ENCODE results near the gene GPR158. TPM values are rescaled to one million over a fixed set of nuclear protein-coding genes. Genes with fewer than 3 reads are reported as not detected.

GPR158 gene
- total RNA-seq, 1 experiment from 2014 or later: 2.9 TPM

- Histone ChIP-seq H3K36me3 (ENCODE audit: control insufficient read depth in 1 of 2, insufficient read depth in 2 of 2, low read length in 2 of 2) (no peaks in the 10 kb centered on the region), H3K4me1 (ENCODE audit: control insufficient read depth in 1 of 2, insufficient read depth in 2 of 2, low read length in 2 of 2) (no peaks in the 10 kb centered on the region), H3K4me3 (replicated peaks in 1 of 2; ENCODE audit: low read depth in 1 of 2, low read length in 2 of 2) (no peak overlapping the region), H3K79me2 (ENCODE audit: insufficient read depth, low read length) (no peaks in the 10 kb centered on the region), H3K27me3 (ENCODE audit: insufficient read depth, low read length) (no peaks in the 10 kb centered on the region), H3K9ac (ENCODE audit: low read length) (no peak overlapping the region), H3K27ac (ENCODE audit: low read depth, low read length) (no peak overlapping the region), H3K9me3 (ENCODE audit: control insufficient read depth in 1 of 2, insufficient read depth in 1 of 2, low read depth in 1 of 2, low read length in 2 of 2) (no peaks in the 10 kb centered on the region), H3K9me2 (ENCODE audit: insufficient read depth) (no peaks in the 10 kb centered on the region), H2AFZ (ENCODE audit: low read depth, low read length, poor library complexity, severe bottlenecking) (no peak overlapping the region), H4K20me1 (ENCODE audit: insufficient read depth) (no peaks in the 10 kb centered on the region), H3K4me2 (ENCODE audit: low read length) (no peak overlapping the region)
- ChIA-PET CTCF (no interaction called here), RAD21 (ENCODE audit: low non-redundant PET in 1 of 2, low total read pairs in 2 of 2, uncharacterized antibody in 2 of 2, unreplicated experiment in 2 of 2) (no interaction called here), POLR2A (no interaction called here)
- TF ChIP-seq SP1 (IDR thresholded peaks at IDR 0.05; ENCODE audit: low read depth): no peak
- DNase-seq (ENCODE audit: low read depth, low spot score): no peak
- BruUV-seq (replicated peaks): no TSS peak
- intact Hi-C loops (cut with micrococcal nuclease): no loop called here
- ATAC-seq: no peak
Measured at GRCh38 chr10:25573316-25573715, 398.5 kb downstream of the GPR158 start.

DNA sequence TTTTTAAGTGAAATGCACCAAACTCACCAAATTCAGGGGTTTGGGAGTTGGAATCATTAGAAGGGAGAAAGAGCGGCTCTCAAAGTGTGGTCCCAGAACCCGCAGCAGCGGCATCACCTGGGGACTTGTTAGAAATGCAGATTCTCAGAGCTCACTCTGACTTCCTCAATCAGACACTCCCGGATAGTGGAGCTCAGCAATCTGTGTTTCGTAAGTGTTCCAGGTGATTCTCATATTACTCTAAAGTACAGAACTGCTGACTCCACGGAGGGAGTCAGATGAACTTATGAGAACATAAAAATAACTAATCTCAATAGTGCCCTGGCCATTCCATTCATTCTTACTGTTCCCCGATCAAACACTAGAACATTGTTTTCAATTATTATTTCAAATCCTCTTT lies 400.5 kb downstream of the GPR158 start:
- Histone ChIP-seq H3K79me2 (ENCODE audit: insufficient read depth, low read length) (no peaks in the 10 kb centered on the region), H3K27me3 (ENCODE audit: insufficient read depth, low read length) (no peaks in the 10 kb centered on the region), H3K36me3 (ENCODE audit: control insufficient read depth in 1 of 2, insufficient read depth in 2 of 2, low read length in 2 of 2) (no peaks in the 10 kb centered on the region), H3K4me2 (ENCODE audit: low read length) (no peak overlapping the region), H3K9me2 (ENCODE audit: insufficient read depth) (no peaks in the 10 kb centered on the region), H3K9me3 (ENCODE audit: control insufficient read depth in 1 of 2, insufficient read depth in 1 of 2, low read depth in 1 of 2, low read length in 2 of 2) (no peaks in the 10 kb centered on the region), H3K4me1 (ENCODE audit: control insufficient read depth in 1 of 2, insufficient read depth in 2 of 2, low read length in 2 of 2) (no peaks in the 10 kb centered on the region), H3K27ac (ENCODE audit: low read depth, low read length) (no peak overlapping the region), H4K20me1 (ENCODE audit: insufficient read depth) (no peaks in the 10 kb centered on the region), H2AFZ (ENCODE audit: low read depth, low read length, poor library complexity, severe bottlenecking) (no peak overlapping the region), H3K4me3 (replicated peaks in 1 of 2; ENCODE audit: low read depth in 1 of 2, low read length in 2 of 2) (no peak overlapping the region), H3K9ac (ENCODE audit: low read length) (no peak overlapping the region)
- ATAC-seq (no peak), DNase-seq (ENCODE audit: low read depth, low spot score) (no peak)
- BruUV-seq (replicated peaks): no TSS peak
- CTCF ChIA-PET: no interaction called here
- POLR2A ChIA-PET: no interaction called here
- RAD21 ChIA-PET (ENCODE audit: low non-redundant PET in 1 of 2, low total read pairs in 2 of 2, uncharacterized antibody in 2 of 2, unreplicated experiment in 2 of 2): no interaction called here
- TF ChIP-seq ZBTB33 (IDR thresholded peaks at IDR 0.05; ENCODE audit: extremely low read depth, insufficient replicate concordance, low read length) (no peak), FOSL1 (IDR thresholded peaks at IDR 0.05; ENCODE audit: low read depth) (no peak), TCF7L2 (IDR thresholded peaks at IDR 0.05; ENCODE audit: borderline replicate concordance, extremely low read depth, insufficient read depth, insufficient read length) (no peak), EZH2 (IDR thresholded peaks at IDR 0.05) (no peak), SIN3A (IDR thresholded peaks at IDR 0.05; ENCODE audit: low read depth) (no peak), CEBPB (IDR thresholded peaks at IDR 0.05; ENCODE audit: low read depth) (no peak), EGR1 (IDR thresholded peaks at IDR 0.05; ENCODE audit: low read depth) (no peak), REST (IDR thresholded peaks at IDR 0.05; ENCODE audit: low read depth) (no peak)
- intact Hi-C loops (cut with micrococcal nuclease): no loop called here
